HepG2 (cell line): Measurements from ENCODE around the gene FAM210A. TPM values are rescaled to one million over a fixed set of nuclear protein-coding genes. Genes with fewer than 3 reads are reported as not detected.

ENCODE experiments used
- ATAC-seq: fragments of 200-7000 bp; cut with Tn5 transposase; 3 replicates; pipeline ENCODE4 v1.9.1; 2020; ENCODE audit warnings: mild to moderate bottlenecking, moderate library complexity
- BruUV-seq: library from RNA; stranded (reverse); fragments of 400-500 nt; replicated peaks from 2 replicates; lab custom pipeline; 2021; lab: Mats Ljungman, UMichigan
- CTCF ChIA-PET: fragments of 300-600 bp; formaldehyde crosslinking; extraction: SDS; loops from one replicate; lab custom pipeline; 2021; ENCODE audit warnings: low total read pairs, inconsistent platforms, low intra/inter-chr PET ratio; lab: Yijun Ruan, JAX
- POLR2A ChIA-PET: fragments of 350-600 bp; sonication (Branson Sonifier 250); formaldehyde crosslinking; loops from one replicate; lab custom pipeline; 2020; ENCODE audit warnings: antibody characterized with exemption, inconsistent platforms; lab: Yijun Ruan, JAX
- DNase-seq: peaks from one replicate; pipeline ENCODE4 v3.0.0-alpha.2; 2015; ENCODE audit warnings: low spot score
- FAIRE-seq: peaks from 3 replicates; lab custom pipeline; 2011; peaks lifted over from hg19 to GRCh38; lab: Jason Lieb, UNC
- H2AFZ ChIP-seq: one replicate; pipeline ENCODE4 v1.6.1; 2011; ENCODE audit warnings: low read length, inconsistent platforms
- H3K27ac ChIP-seq: fragments of 300-600 bp; 3 replicates; pipeline ENCODE4 v1.8.0; 2011; ENCODE audit warnings: mixed run types, mild to moderate bottlenecking, mixed read lengths, low read length, inconsistent platforms; ENCODE audit not compliant: insufficient read depth; ENCODE audit errors: extremely low read length
- H3K27me3 ChIP-seq, 2 experiments: fragments of 200-600 bp in 1 of 2; 2 replicates in 1 of 2; 3 replicates in 1 of 2; pipeline versions ENCODE4 v1.6.0 to v1.8.0; 2011; ENCODE audit warnings: low read length in 2 of 2, mild to moderate bottlenecking in 2 of 2, moderate library complexity in 2 of 2, inconsistent platforms in 1 of 2; ENCODE audit not compliant: insufficient read depth in 2 of 2, control insufficient read depth in 1 of 2
- H3K36me3 ChIP-seq, 2 experiments: fragments of 200-600 bp in 1 of 2; replicated peaks in 1 of 2; 2 replicates in 1 of 2; 3 replicates in 1 of 2; pipeline versions ENCODE4 v1.5.1 to v1.8.0; 2011; ENCODE audit warnings: low read length in 2 of 2, inconsistent platforms in 1 of 2; ENCODE audit not compliant: insufficient read depth in 2 of 2, control insufficient read depth in 1 of 2
- H3K4me1 ChIP-seq: 2 replicates; pipeline ENCODE4 v1.5.1; 2012; ENCODE audit warnings: low read length, inconsistent platforms; ENCODE audit not compliant: insufficient read depth
- H3K4me2 ChIP-seq: 2 replicates; pipeline ENCODE4 v1.6.0; 2011; ENCODE audit warnings: low read depth, low read length, inconsistent platforms
- H3K4me3 ChIP-seq, 3 experiments: fragments of 200-600 bp in 1 of 3; sonication (generic), shearing (Covaris generic) in 1 of 3; replicated peaks in 1 of 3; 2 replicates each; pipeline ENCODE4 v1.5.1; 2011 to 2016; ENCODE audit warnings: low read length in 3 of 3, inconsistent platforms in 2 of 3, low read depth in 2 of 3, mild to moderate bottlenecking in 2 of 3, control low read depth in 1 of 3, mixed read lengths in 1 of 3; ENCODE audit not compliant: insufficient read depth in 1 of 3
- H3K79me2 ChIP-seq: one replicate; pipeline ENCODE4 v1.6.1; 2011; ENCODE audit warnings: low read length, inconsistent platforms; ENCODE audit not compliant: insufficient read depth
- H3K9ac ChIP-seq: 2 replicates; pipeline ENCODE4 v1.6.0; 2011; ENCODE audit warnings: mild to moderate bottlenecking, low read depth, low read length, inconsistent platforms; ENCODE audit not compliant: insufficient read depth
- H3K9me3 ChIP-seq: 2 replicates; pipeline ENCODE4 v1.5.1; 2012; ENCODE audit warnings: mild to moderate bottlenecking, low read length
- H4K20me1 ChIP-seq: 2 replicates; pipeline ENCODE4 v1.6.0; 2011; ENCODE audit warnings: inconsistent platforms, mild to moderate bottlenecking, low read length, moderate library complexity; ENCODE audit not compliant: insufficient read depth
- BORCS8-MEF2B ChIP-seq: sonication (generic); formaldehyde crosslinking; IDR thresholded peaks from 2 replicates; pipeline ENCODE4 v1.8.0; 2022; ENCODE audit warnings: mild to moderate bottlenecking, missing genetic modification reagents
- CAMTA2 ChIP-seq: sonication (generic); formaldehyde crosslinking; IDR thresholded peaks from 2 replicates; pipeline ENCODE4 v1.4.0; 2020; ENCODE audit warnings: mild to moderate bottlenecking, missing genetic modification reagents, borderline replicate concordance
- ELF3 ChIP-seq: IDR thresholded peaks from 2 replicates; pipeline ENCODE4 v1.6.1; 2016; ENCODE audit warnings: missing genetic modification reagents, missing compliant biosample characterization
- FIP1L1 ChIP-seq: fragments of 200-400 bp; formaldehyde crosslinking; IDR thresholded peaks from 2 replicates; pipeline ENCODE4 v1.6.1; 2018; ENCODE audit warnings: low read depth, mild to moderate bottlenecking, low read length, moderate library complexity, borderline replicate concordance; ENCODE audit not compliant: insufficient read depth
- NR2F6 ChIP-seq, 2 experiments: IDR thresholded peaks; 2 replicates each; pipeline ENCODE4 v1.6.1; 2016; ENCODE audit warnings: antibody characterized with exemption in 1 of 2, mild to moderate bottlenecking in 1 of 2
- RFX3 ChIP-seq: IDR thresholded peaks from 2 replicates; pipeline ENCODE4 v1.6.1; 2016; ENCODE audit warnings: missing biosample characterization, missing genetic modification reagents
- TARDBP ChIP-seq: sonication (generic); formaldehyde crosslinking; IDR thresholded peaks from 2 replicates; pipeline ENCODE4 v1.8.0; 2022; ENCODE audit warnings: mild to moderate bottlenecking, missing genetic modification reagents
- ZKSCAN1 ChIP-seq: fragments of 150-350 bp; IDR thresholded peaks from 2 replicates; pipeline ENCODE4 v1.6.1; 2014; ENCODE audit warnings: low read length
- ZNF333 ChIP-seq: sonication (generic); formaldehyde crosslinking; IDR thresholded peaks from 2 replicates; pipeline ENCODE4 v1.4.0; 2020; ENCODE audit warnings: mild to moderate bottlenecking, missing genetic modification reagents, borderline replicate concordance
- ZNF572 ChIP-seq: sonication (generic); formaldehyde crosslinking; IDR thresholded peaks from 2 replicates; pipeline ENCODE4 v1.5.1; 2020; ENCODE audit warnings: mild to moderate bottlenecking, missing genetic modification reagents
- ZNF709 ChIP-seq: sonication (generic); formaldehyde crosslinking; IDR thresholded peaks from 2 replicates; pipeline ENCODE4 v1.5.0; 2020; ENCODE audit warnings: mild to moderate bottlenecking, missing genetic modification reagents
- ZNF775 ChIP-seq: sonication (generic); formaldehyde crosslinking; IDR thresholded peaks from 2 replicates; pipeline ENCODE4 v1.4.0; 2020; ENCODE audit warnings: missing genetic modification reagents, mild to moderate bottlenecking, moderate library complexity, borderline replicate concordance
- WGBS: methylation state at CpG from one replicate; pipeline ENCODE4 v1.1.6; 2017; ENCODE audit warnings: low lambda C conversion rate; 5-methylcytosine and 5-hydroxymethylcytosine counted together
- in situ Hi-C: cut with HindIII; loops from 2 replicates; pipeline ENCODE4 v1.10.0; 2017; ENCODE audit warnings: low pct_unique_long_range_greater_than_20kb; ENCODE audit not compliant: extremely low pct_ligation_motif_present
- intact Hi-C: fragments of 100-400 bp; cut with micrococcal nuclease; formaldehyde crosslinking; loops from one replicate; pipeline ENCODE4 v1.10.0; 2022; ENCODE audit not compliant: unreplicated experiment
- polyA plus RNA-seq, 8 experiments: library from polyadenylated mRNA; depleted of rRNA in 3 of 8; stranded (reverse) in 7 of 8; unstranded in 1 of 8; fragments of >200 nt; fragmentation: Illumina TruSeq in 4 of 8; extraction: Trizol in 4 of 8; gene quantifications; 2 replicates each; pipeline versions ENCODE4 v1.2.1 to v1.2.3, GENCODE V29; 2011 to 2016; ENCODE audit warnings: low read depth in 4 of 8, missing spikeins in 1 of 8, mixed read lengths in 1 of 8; ENCODE audit not compliant: insufficient read depth in 1 of 8
- total RNA-seq, 5 experiments: library from RNA; depleted of rRNA; stranded (reverse); fragments of >200 nt; fragmentation: Illumina TruSeq; extraction: Trizol; gene quantifications; 2 replicates each; pipeline ENCODE4 v1.2.3, GENCODE V29; 2016; ENCODE audit warnings: low read depth in 1 of 5

The FAM210A gene
- total and polyA plus RNA-seq, 2 of the 13 experiments (the other 11 are each of a cell fraction or from before 2014, with no cell fraction given), result 33.2 to 37.5 TPM

- no peak for ATAC-seq
- FAIRE-seq, result no peak
- H3K27me3 ChIP-seq, result no peaks in the 10 kb centered on the region
- ChIA-PET POLR2A (no interaction called here), CTCF (no interaction called here)
- H3K4me3 ChIP-seq, result no peak overlapping the region
- H3K9me3 ChIP-seq, result no peaks in the 10 kb centered on the region
- H2AFZ ChIP-seq, result no peak overlapping the region
- no peaks in the 10 kb centered on the region for H3K79me2 ChIP-seq
- H3K36me3 ChIP-seq, result no peaks in the 10 kb centered on the region
- in situ Hi-C loops (loop anchor here (5.0 to 25.0 kb wide), 4 partner anchors 71 to 616 kb away; partner anchors contain the start of gene LDLRAD4), intact Hi-C loops (no loop called here)
- BruUV-seq, result no TSS peak
- no peak overlapping the region for H3K9ac ChIP-seq
- TF ChIP-seq ZKSCAN1, result no peak
- H3K4me2 ChIP-seq, result no peak overlapping the region
- 95% methylated on average over 9 of the region's 9 CpGs for WGBS
- no peaks in the 10 kb centered on the region for H4K20me1 ChIP-seq
- H3K27ac ChIP-seq, result no peak overlapping the region
- no peak for DNase-seq
- peaks cover 5% of the 10 kb centered on the region for H3K4me1 ChIP-seq
Observed at GRCh38 chr18:13628211-13628610, 98.1 kb downstream of the FAM210A start.

DNA sequence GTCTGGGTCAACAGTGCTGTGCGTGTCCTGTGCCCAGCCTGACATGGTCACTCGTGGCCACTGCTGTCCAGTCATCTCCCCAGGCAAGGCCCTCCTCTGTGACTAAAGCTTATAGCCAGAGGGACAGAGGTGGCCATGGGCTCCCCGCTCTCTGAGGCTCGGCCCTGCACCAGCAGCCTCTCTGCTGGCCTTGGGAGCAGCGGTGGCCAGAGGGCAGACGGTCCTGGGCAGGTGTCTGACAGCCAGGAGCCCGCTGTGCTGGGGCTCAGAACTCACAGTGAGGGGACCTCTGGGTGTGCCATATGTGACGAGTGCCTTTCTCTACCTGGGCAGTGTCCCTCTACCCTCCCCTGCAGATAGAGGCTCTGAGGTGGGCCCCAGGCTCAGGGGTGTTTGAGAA, 98.7 kb downstream of the FAM210A start:
- Histone ChIP-seq H3K36me3 (no peaks in the 10 kb centered on the region), H3K9me3 (no peaks in the 10 kb centered on the region), H3K4me2 (no peak overlapping the region), H3K4me1 (peaks cover 5% of the 10 kb centered on the region), H3K9ac (no peak overlapping the region), H2AFZ (no peak overlapping the region), H4K20me1 (no peaks in the 10 kb centered on the region), H3K79me2 (no peaks in the 10 kb centered on the region), H3K4me3 (no peak overlapping the region), H3K27me3 (no peaks in the 10 kb centered on the region), H3K27ac (no peak overlapping the region)
- no TSS peak for BruUV-seq
- WGBS, result 100% methylated on average over 1 of the region's 8 CpGs
- no peak for FAIRE-seq
- ChIA-PET CTCF (no interaction called here), POLR2A (no interaction called here)
- intact Hi-C loops (no loop called here), in situ Hi-C loops (loop anchor here (5.0 to 25.0 kb wide), 4 partner anchors 70 to 615 kb away; partner anchors contain the start of gene LDLRAD4)
- TF ChIP-seq ZNF775, result no peak
- TF ChIP-seq ZNF709 (CRISPR knock-in tag), result no peak
- no peak for TF ChIP-seq ELF3
- no peak for TF ChIP-seq FIP1L1
- TF ChIP-seq BORCS8-MEF2B (CRISPR knock-in tag), result no peak
- TF ChIP-seq CAMTA2 (CRISPR knock-in tag), result no peak
- no peak for TF ChIP-seq ZNF333 (CRISPR knock-in tag)
- TF ChIP-seq NR2F6 (IDR thresholded peaks at IDR 0.05), result no peak
- TF ChIP-seq NR2F6 (CRISPR knock-in tag; IDR thresholded peaks at IDR 0.05), result no peak
- no peak for TF ChIP-seq RFX3
- no peak for TF ChIP-seq ZNF572 (CRISPR knock-in tag)
- TF ChIP-seq TARDBP (CRISPR knock-in tag), result no peak
- ATAC-seq, result no peak
- no peak for DNase-seq
